Measurements from ENCODE around the gene TMEM117.

TMEM117 gene

DNA sequence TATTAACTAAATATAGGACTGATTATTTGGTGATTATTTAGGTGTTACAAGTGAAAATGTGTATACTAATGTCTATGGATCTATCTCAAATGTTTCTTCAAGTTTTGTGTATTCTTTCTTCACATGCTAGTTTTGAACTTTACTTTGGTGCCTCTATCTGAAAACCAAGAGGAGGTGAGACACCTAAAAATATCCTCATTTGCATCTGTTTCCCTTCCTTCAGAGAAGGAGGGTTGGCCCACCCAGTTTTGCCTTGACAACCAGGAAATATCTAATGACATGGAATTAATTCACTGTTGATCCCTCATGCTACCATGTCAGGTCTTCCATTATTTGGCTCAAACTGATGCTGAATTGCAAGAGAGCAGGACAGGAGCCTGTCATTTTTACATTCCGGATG is 539.8 kb downstream of the TMEM117 start:
- CTCF ChIA-PET, result no interaction called here
- TF ChIP-seq ZNF404 (tag by site-specific recombination; IDR thresholded peaks at IDR 0.05) (no peak), ZNF610 (tag by site-specific recombination; IDR thresholded peaks at IDR 0.05; ENCODE audit: borderline replicate concordance) (no peak), ZNF10 (tag by site-specific recombination; IDR thresholded peaks at IDR 0.05) (no peak), WT1 (tag by site-specific recombination; IDR thresholded peaks at IDR 0.05) (no peak), KLF8 (tag by site-specific recombination; IDR thresholded peaks at IDR 0.05) (no peak), ZNF211 (tag by site-specific recombination; IDR thresholded peaks at IDR 0.05; ENCODE audit: low read depth) (no peak), ZNF529 (tag by site-specific recombination; IDR thresholded peaks at IDR 0.05; ENCODE audit: insufficient replicate concordance) (no peak), ZNF214 (tag by site-specific recombination; IDR thresholded peaks at IDR 0.05; ENCODE audit: borderline replicate concordance) (no peak)
- TF ChIP-seq, protein P1, sequence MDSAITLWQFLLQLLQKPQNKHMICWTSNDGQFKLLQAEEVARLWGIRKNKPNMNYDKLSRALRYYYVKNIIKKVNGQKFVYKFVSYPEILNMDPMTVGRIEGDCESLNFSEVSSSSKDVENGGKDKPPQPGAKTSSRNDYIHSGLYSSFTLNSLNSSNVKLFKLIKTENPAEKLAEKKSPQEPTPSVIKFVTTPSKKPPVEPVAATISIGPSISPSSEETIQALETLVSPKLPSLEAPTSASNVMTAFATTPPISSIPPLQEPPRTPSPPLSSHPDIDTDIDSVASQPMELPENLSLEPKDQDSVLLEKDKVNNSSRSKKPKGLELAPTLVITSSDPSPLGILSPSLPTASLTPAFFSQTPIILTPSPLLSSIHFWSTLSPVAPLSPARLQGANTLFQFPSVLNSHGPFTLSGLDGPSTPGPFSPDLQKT (IDR thresholded peaks at IDR 0.05; ENCODE audit: borderline replicate concordance, low read depth, low read length), result no peak
- TF ChIP-seq, protein P2, sequence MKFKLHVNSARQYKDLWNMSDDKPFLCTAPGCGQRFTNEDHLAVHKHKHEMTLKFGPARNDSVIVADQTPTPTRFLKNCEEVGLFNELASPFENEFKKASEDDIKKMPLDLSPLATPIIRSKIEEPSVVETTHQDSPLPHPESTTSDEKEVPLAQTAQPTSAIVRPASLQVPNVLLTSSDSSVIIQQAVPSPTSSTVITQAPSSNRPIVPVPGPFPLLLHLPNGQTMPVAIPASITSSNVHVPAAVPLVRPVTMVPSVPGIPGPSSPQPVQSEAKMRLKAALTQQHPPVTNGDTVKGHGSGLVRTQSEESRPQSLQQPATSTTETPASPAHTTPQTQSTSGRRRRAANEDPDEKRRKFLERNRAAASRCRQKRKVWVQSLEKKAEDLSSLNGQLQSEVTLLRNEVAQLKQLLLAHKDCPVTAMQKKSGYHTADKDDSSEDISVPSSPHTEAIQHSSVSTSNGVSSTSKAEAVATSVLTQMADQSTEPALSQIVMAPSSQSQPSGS (tag by site-specific recombination; IDR thresholded peaks at IDR 0.05; ENCODE audit: low read depth), result no peak

DNA sequence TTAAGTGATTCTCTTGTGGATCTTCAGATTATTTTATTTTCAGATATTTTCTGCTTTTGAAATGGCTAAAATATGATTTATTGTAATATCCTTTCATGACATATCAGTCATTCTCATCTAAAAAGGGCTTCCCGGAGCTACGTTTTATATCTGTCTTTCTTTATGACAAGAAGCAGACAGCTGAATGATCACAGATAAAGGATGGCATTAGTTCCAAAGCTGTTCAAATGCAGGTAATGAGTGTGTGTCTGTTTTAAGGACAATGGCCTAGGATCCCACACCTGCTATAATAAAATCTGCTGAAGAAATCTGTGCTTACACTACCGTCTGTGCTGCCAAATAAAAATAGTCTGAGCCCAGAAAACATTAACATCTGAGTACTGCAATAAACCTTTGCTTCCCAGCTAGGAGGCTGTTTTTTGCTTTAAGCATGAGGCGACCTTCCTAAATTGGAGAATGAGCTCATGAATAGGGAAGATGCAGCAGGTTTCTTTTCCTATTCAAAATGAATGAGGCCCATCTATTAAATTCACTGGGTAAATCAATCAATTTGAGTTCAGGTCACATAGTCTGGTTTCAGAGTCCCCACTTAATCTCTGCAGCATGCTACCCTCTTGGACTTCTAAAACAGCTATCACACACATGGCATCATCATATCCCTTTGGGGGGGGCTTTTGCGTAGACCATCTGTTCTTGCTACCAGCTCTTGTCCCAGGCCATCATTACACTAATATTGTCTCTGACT is 541.7 kb downstream of the TMEM117 start:
- H3K27ac ChIP-seq (ENCODE audit: extremely low read depth, low read depth, low read length), result no peak overlapping the region
- CTCF ChIA-PET, result interaction anchor here (0.6 to 1.2 kb wide), 2 partner anchors 11 to 572 kb away, joined by 3 read pairs; no protein-coding TSS in a partner anchor
- POLR2A ChIA-PET, result no interaction called here
- no peaks in the 10 kb centered on the region for H3K9me3 ChIP-seq (ENCODE audit: control insufficient read depth, insufficient read depth, low read depth, low read length)
- TF ChIP-seq ZNF221 (tag by site-specific recombination; IDR thresholded peaks at IDR 0.05; ENCODE audit: borderline replicate concordance), result no peak
- TF ChIP-seq ZNF423 (tag by site-specific recombination; IDR thresholded peaks at IDR 0.05), result no peak
- TF ChIP-seq SCRT1 (tag by site-specific recombination; IDR thresholded peaks at IDR 0.05; ENCODE audit: borderline replicate concordance), result no peak
- no peak for TF ChIP-seq ZNF433 (tag by site-specific recombination; IDR thresholded peaks at IDR 0.05; ENCODE audit: low read depth)
- TF ChIP-seq, protein P3, sequence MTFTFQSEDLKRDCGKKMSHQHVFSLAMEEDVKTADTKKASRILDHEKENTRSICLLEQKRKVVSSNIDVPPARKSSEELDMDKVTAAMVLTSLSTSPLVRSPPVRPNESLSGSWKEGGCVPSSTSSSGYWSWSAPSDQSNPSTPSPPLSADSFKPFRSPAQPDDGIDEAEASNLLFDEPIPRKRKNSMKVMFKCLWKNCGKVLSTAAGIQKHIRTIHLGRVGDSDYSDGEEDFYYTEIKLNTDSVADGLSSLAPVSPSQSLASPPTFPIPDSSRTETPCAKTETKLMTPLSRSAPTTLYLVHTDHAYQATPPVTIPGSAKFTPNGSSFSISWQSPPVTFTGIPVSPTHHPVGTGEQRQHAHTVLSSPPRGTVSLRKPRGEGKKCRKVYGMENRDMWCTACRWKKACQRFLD (tag by site-specific recombination; IDR thresholded peaks at IDR 0.05), result no peak
- no peak for TF ChIP-seq ZNF341 (tag by site-specific recombination; IDR thresholded peaks at IDR 0.05; ENCODE audit: low read depth)
- TF ChIP-seq ZNF140 (tag by site-specific recombination; IDR thresholded peaks at IDR 0.05), result no peak
- TF ChIP-seq, protein P4, sequence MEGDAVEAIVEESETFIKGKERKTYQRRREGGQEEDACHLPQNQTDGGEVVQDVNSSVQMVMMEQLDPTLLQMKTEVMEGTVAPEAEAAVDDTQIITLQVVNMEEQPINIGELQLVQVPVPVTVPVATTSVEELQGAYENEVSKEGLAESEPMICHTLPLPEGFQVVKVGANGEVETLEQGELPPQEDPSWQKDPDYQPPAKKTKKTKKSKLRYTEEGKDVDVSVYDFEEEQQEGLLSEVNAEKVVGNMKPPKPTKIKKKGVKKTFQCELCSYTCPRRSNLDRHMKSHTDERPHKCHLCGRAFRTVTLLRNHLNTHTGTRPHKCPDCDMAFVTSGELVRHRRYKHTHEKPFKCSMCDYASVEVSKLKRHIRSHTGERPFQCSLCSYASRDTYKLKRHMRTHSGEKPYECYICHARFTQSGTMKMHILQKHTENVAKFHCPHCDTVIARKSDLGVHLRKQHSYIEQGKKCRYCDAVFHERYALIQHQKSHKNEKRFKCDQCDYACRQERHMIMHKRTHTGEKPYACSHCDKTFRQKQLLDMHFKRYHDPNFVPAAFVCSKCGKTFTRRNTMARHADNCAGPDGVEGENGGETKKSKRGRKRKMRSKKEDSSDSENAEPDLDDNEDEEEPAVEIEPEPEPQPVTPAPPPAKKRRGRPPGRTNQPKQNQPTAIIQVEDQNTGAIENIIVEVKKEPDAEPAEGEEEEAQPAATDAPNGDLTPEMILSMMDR (tag by site-specific recombination; IDR thresholded peaks at IDR 0.05), result no peak
- TF ChIP-seq OVOL3 (tag by site-specific recombination; IDR thresholded peaks at IDR 0.05), result no peak
- TF ChIP-seq ZNF624 (tag by site-specific recombination; IDR thresholded peaks at IDR 0.05), result no peak
- no peak for TF ChIP-seq ZNF549 (tag by site-specific recombination; IDR thresholded peaks at IDR 0.05)
- TF ChIP-seq ZIC2 (tag by site-specific recombination; IDR thresholded peaks at IDR 0.05), result no peak
- no peak for TF ChIP-seq ZNF214 (tag by site-specific recombination; IDR thresholded peaks at IDR 0.05; ENCODE audit: borderline replicate concordance)
- TF ChIP-seq, protein P5, sequence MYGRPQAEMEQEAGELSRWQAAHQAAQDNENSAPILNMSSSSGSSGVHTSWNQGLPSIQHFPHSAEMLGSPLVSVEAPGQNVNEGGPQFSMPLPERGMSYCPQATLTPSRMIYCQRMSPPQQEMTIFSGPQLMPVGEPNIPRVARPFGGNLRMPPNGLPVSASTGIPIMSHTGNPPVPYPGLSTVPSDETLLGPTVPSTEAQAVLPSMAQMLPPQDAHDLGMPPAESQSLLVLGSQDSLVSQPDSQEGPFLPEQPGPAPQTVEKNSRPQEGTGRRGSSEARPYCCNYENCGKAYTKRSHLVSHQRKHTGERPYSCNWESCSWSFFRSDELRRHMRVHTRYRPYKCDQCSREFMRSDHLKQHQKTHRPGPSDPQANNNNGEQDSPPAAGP (tag by site-specific recombination; IDR thresholded peaks at IDR 0.05), result no peak
- no peak for TF ChIP-seq ZNF621 (tag by site-specific recombination; IDR thresholded peaks at IDR 0.05)
- TF ChIP-seq ZBTB21 (tag by site-specific recombination; IDR thresholded peaks at IDR 0.05), result no peak
- no peaks in the 10 kb centered on the region for H3K4me1 ChIP-seq (ENCODE audit: control insufficient read depth, insufficient read depth, low read length)
- H3K4me3 ChIP-seq (ENCODE audit: low read depth, low read length), result no peak overlapping the region
- H3K36me3 ChIP-seq (ENCODE audit: control insufficient read depth in 2 of 2, insufficient read depth in 1 of 2, low read length in 2 of 2), result no peaks in the 10 kb centered on the region

More for the DNA sequence above, 539.8 kb downstream of the TMEM117 start:
- POLR2A ChIA-PET, result no interaction called here
- Histone ChIP-seq H3K4me1 (ENCODE audit: control insufficient read depth, insufficient read depth, low read length) (no peaks in the 10 kb centered on the region), H3K4me3 (ENCODE audit: low read depth, low read length) (no peak overlapping the region), H3K9me3 (ENCODE audit: control insufficient read depth, insufficient read depth, low read depth, low read length) (no peaks in the 10 kb centered on the region), H3K27ac (ENCODE audit: extremely low read depth, low read depth, low read length) (no peak overlapping the region), H3K36me3 (ENCODE audit: control insufficient read depth in 2 of 2, insufficient read depth in 1 of 2, low read length in 2 of 2) (no peaks in the 10 kb centered on the region)
